ENCODE data around the gene TSPAN10. TPM values are rescaled to one million over a fixed set of nuclear protein-coding genes. Genes with fewer than 3 reads are reported as not detected.

TSPAN10 gene
- total RNA-seq, 1 experiment from 2014 or later = 3.5 TPM

DNA sequence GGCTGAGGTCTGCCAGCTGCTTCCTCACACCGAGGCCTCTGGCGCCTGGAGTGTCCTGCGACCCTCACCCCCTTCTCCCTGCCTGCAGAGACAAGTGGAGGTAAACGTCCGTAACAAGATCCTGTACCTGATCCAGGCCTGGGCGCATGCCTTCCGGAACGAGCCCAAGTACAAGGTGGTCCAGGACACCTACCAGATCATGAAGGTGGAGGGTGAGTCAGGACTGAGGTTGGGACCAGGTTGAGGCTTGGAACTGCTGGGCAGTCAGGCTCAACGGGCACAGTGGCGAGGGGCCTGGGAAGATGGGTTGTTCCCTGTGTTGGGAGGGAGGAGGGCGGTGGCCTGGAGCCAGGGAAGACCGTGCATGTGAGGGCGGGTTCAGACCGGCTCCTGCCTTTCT lies 51.6 kb downstream of the TSPAN10 start:
- peaks cover 59% of the 10 kb centered on the region for H3K36me3 ChIP-seq (ENCODE audit: low read depth, low read length)
- H3F3A ChIP-seq (ENCODE audit: low read length, unreplicated experiment) = peaks cover 5% of the 10 kb centered on the region
- H3K4me1 ChIP-seq (ENCODE audit: insufficient read depth, low read length) = peaks cover 19% of the 10 kb centered on the region
- ATAC-seq (no peak), DNase-seq (no peak)
- peaks cover 55% of the 10 kb centered on the region for H4K20me1 ChIP-seq (ENCODE audit: low read length)
- POLR2A ChIA-PET (ENCODE audit: unreplicated experiment) = no interaction called here
- CTCF ChIA-PET = no interaction called here
- H3K9me2 ChIP-seq (replicated peaks; ENCODE audit: low read length) = no peaks in the 10 kb centered on the region
- intact Hi-C loops (cut with micrococcal nuclease) = no loop called here
- no peak overlapping the region for H3K4me2 ChIP-seq (ENCODE audit: low read length)
- no peak overlapping the region for H2AFZ ChIP-seq (ENCODE audit: low read length)
- TF ChIP-seq, protein P1, sequence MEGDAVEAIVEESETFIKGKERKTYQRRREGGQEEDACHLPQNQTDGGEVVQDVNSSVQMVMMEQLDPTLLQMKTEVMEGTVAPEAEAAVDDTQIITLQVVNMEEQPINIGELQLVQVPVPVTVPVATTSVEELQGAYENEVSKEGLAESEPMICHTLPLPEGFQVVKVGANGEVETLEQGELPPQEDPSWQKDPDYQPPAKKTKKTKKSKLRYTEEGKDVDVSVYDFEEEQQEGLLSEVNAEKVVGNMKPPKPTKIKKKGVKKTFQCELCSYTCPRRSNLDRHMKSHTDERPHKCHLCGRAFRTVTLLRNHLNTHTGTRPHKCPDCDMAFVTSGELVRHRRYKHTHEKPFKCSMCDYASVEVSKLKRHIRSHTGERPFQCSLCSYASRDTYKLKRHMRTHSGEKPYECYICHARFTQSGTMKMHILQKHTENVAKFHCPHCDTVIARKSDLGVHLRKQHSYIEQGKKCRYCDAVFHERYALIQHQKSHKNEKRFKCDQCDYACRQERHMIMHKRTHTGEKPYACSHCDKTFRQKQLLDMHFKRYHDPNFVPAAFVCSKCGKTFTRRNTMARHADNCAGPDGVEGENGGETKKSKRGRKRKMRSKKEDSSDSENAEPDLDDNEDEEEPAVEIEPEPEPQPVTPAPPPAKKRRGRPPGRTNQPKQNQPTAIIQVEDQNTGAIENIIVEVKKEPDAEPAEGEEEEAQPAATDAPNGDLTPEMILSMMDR (conservative IDR thresholded peaks at IDR 0.05; ENCODE audit: low read depth, low read length) = no peak
- TF ChIP-seq EZH2 (IDR thresholded peaks at IDR 0.05; ENCODE audit: low read length, unreplicated experiment) (no peak), EZH2phosphoT487 (IDR thresholded peaks at IDR 0.05; ENCODE audit: borderline replicate concordance, low read length) (no peak)
- no peaks in the 10 kb centered on the region for H3K27me3 ChIP-seq (ENCODE audit: low read length)
- H3K9ac ChIP-seq (ENCODE audit: low read length) = no peak overlapping the region
- no peaks in the 10 kb centered on the region for H3K9me3 ChIP-seq (ENCODE audit: low read length)
- H3K27ac ChIP-seq (ENCODE audit: low read length) = no peak overlapping the region
- H3K4me3 ChIP-seq (ENCODE audit: low read length) = no peak overlapping the region
- no TSS peak for BruUV-seq (replicated peaks)
- H3K79me2 ChIP-seq (ENCODE audit: low read length) = peaks cover 70% of the 10 kb centered on the region

DNA sequence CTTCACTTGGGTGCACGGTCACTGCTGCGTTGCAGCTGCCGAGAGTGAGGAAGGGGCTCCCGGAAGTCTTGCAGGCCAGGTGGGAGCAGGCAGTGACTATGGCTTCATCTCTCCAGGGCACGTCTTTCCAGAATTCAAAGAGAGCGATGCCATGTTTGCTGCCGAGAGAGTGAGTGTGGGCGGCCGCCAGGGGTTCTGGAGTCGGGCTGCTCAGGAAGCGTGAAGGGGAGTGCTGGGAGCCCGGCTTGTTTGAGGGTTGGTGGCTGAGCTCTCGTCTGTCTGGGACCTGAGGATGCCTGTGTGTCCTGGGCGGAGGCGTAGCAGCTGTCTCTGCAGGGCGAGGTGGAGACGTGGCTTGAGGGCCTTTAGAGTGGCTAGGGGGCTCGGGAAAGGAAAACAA lies 53.1 kb downstream of the TSPAN10 start:
- ATAC-seq (no peak), DNase-seq (no peak)
- TF ChIP-seq EZH2 (IDR thresholded peaks at IDR 0.05; ENCODE audit: low read length, unreplicated experiment) (no peak), EZH2phosphoT487 (IDR thresholded peaks at IDR 0.05; ENCODE audit: borderline replicate concordance, low read length) (no peak)
- TF ChIP-seq, protein P1 (conservative IDR thresholded peaks at IDR 0.05; ENCODE audit: low read depth, low read length) = no peak
- Histone ChIP-seq H3K27ac (ENCODE audit: low read length) (no peak overlapping the region), H3F3A (ENCODE audit: low read length, unreplicated experiment) (no peaks in the 10 kb centered on the region), H3K9me3 (ENCODE audit: low read length) (no peaks in the 10 kb centered on the region), H4K20me1 (ENCODE audit: low read length) (peaks cover 49% of the 10 kb centered on the region), H3K9me2 (replicated peaks; ENCODE audit: low read length) (no peaks in the 10 kb centered on the region), H3K4me3 (ENCODE audit: low read length) (no peak overlapping the region), H3K79me2 (ENCODE audit: low read length) (peaks cover 58% of the 10 kb centered on the region), H2AFZ (ENCODE audit: low read length) (no peak overlapping the region), H3K4me1 (ENCODE audit: insufficient read depth, low read length) (peaks cover 11% of the 10 kb centered on the region), H3K36me3 (ENCODE audit: low read depth, low read length) (peaks cover 73% of the 10 kb centered on the region), H3K9ac (ENCODE audit: low read length) (no peak overlapping the region), H3K27me3 (ENCODE audit: low read length) (no peaks in the 10 kb centered on the region), H3K4me2 (ENCODE audit: low read length) (no peak overlapping the region)
- POLR2A ChIA-PET (ENCODE audit: unreplicated experiment) = no interaction called here
- CTCF ChIA-PET = no interaction called here
- no TSS peak for BruUV-seq (replicated peaks)
- intact Hi-C loops (cut with micrococcal nuclease) = no loop called here

DNA sequence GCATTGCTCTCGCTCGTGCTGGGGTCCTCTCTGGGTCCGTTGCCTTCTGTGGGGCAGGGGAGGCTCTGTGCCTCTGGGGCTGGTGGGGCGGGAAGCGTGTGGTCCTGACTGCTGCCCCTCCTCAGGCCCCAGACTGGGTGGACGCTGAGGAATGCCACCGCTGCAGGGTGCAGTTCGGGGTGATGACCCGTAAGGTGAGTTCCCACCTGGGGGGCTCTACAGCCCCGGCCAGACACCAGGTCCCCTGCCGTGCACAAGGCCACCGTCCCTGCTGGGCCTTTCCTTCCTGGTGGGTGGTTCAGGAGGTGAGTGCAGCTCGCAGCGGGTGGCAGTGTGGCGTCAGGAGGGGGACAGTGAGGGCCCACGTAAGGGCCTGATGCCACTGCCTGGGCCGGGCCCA lies 53.6 kb downstream of the TSPAN10 start:
- DNase-seq (no peak), ATAC-seq (no peak)
- CTCF ChIA-PET = no interaction called here
- H3K79me2 ChIP-seq (ENCODE audit: low read length) = peaks cover 53% of the 10 kb centered on the region
- H3K9me2 ChIP-seq (replicated peaks; ENCODE audit: low read length) = no peaks in the 10 kb centered on the region
- no peak for TF ChIP-seq EZH2phosphoT487 (IDR thresholded peaks at IDR 0.05; ENCODE audit: borderline replicate concordance, low read length)
- no peak for TF ChIP-seq EZH2 (IDR thresholded peaks at IDR 0.05; ENCODE audit: low read length, unreplicated experiment)
- TF ChIP-seq, protein P1 (conservative IDR thresholded peaks at IDR 0.05; ENCODE audit: low read depth, low read length) = no peak
- peaks cover 7% of the 10 kb centered on the region for H3K4me1 ChIP-seq (ENCODE audit: insufficient read depth, low read length)
- H3K36me3 ChIP-seq (ENCODE audit: low read depth, low read length) = peaks cover 76% of the 10 kb centered on the region
- H3K9me3 ChIP-seq (ENCODE audit: low read length) = no peaks in the 10 kb centered on the region
- no TSS peak for BruUV-seq (replicated peaks)
- no peak overlapping the region for H2AFZ ChIP-seq (ENCODE audit: low read length)
- H3K27ac ChIP-seq (ENCODE audit: low read length) = no peak overlapping the region
- no peaks in the 10 kb centered on the region for H3K27me3 ChIP-seq (ENCODE audit: low read length)
- H3F3A ChIP-seq (ENCODE audit: low read length, unreplicated experiment) = no peaks in the 10 kb centered on the region
- no peak overlapping the region for H3K4me2 ChIP-seq (ENCODE audit: low read length)
- no peak overlapping the region for H3K4me3 ChIP-seq (ENCODE audit: low read length)
- H4K20me1 ChIP-seq (ENCODE audit: low read length) = peaks cover 45% of the 10 kb centered on the region
- POLR2A ChIA-PET (ENCODE audit: unreplicated experiment) = no interaction called here
- intact Hi-C loops (cut with micrococcal nuclease) = no loop called here
- no peak overlapping the region for H3K9ac ChIP-seq (ENCODE audit: low read length)

All from PC-3 (cell line).